ENCODE results near the gene STK33.

STK33 gene

GRCh38 chr11:8403310-8403709 lies 190.7 kb downstream of the STK33 start:
- no peak for DNase-seq

GRCh38 chr11:8392886-8393285 lies 201.1 kb downstream of the STK33 start:
- no peak for DNase-seq

GRCh38 chr11:8392166-8392565 lies 201.9 kb downstream of the STK33 start:
- no peak for DNase-seq

- DNase-seq, result no peak
Observed at GRCh38 chr11:8390851-8391612, 203.0 kb downstream of the STK33 start.

- no peak for DNase-seq
Observed at GRCh38 chr11:8389029-8389996, 204.7 kb downstream of the STK33 start.

- no peak for DNase-seq
Observed at GRCh38 chr11:8387693-8388092, 206.3 kb downstream of the STK33 start.

- DNase-seq, result no peak
Observed at GRCh38 chr11:8387141-8387540, 206.9 kb downstream of the STK33 start.

GRCh38 chr11:8386134-8386864 lies 207.7 kb downstream of the STK33 start:
- DNase-seq, result no peak

- no peak for DNase-seq
Observed at GRCh38 chr11:8384199-8384821, 209.7 kb downstream of the STK33 start.

GRCh38 chr11:8383627-8384026 lies 210.4 kb downstream of the STK33 start:
- no peak for DNase-seq

- no peak for DNase-seq
Observed at GRCh38 chr11:8383227-8383626, 210.8 kb downstream of the STK33 start.

GRCh38 chr11:8382436-8383053 lies 211.5 kb downstream of the STK33 start:
- no peak for DNase-seq

- DNase-seq, result no peak
Observed at GRCh38 chr11:8381871-8382396, 212.1 kb downstream of the STK33 start.

- DNase-seq, result no peak
Observed at GRCh38 chr11:8381343-8381742, 212.7 kb downstream of the STK33 start.

GRCh38 chr11:8375932-8376331 lies 218.1 kb downstream of the STK33 start:
- no peak for DNase-seq

GRCh38 chr11:8375460-8375859 lies 218.6 kb downstream of the STK33 start:
- no peak for DNase-seq

- no peak for DNase-seq
Observed at GRCh38 chr11:8374716-8375115, 219.3 kb downstream of the STK33 start.

- DNase-seq, result no peak
Observed at GRCh38 chr11:8373519-8374432, 220.3 kb downstream of the STK33 start.

GRCh38 chr11:8372641-8373381 lies 221.2 kb downstream of the STK33 start:
- DNase-seq, result no peak

- no peak for DNase-seq
Observed at GRCh38 chr11:8371516-8371884, 222.5 kb downstream of the STK33 start.

Data from GDM1 (cell line).